ENCODE measurements around the gene DCTN3.

- TF ChIP-seq CTCF (IDR thresholded peaks at IDR 0.05), result no peak
- TF ChIP-seq POLR2A (IDR thresholded peaks at IDR 0.05), result no peak
Measured at GRCh38 chr9:34658461-34658860, 38.2 kb upstream of the DCTN3 start.
